ENCODE measurements around the gene PIP5K1C.

The PIP5K1C gene

GRCh38 chr19:3621689-3622088, 78.6 kb downstream of the PIP5K1C start:
- no peak for TF ChIP-seq POLR2AphosphoS5 (IDR thresholded peaks at IDR 0.05; ENCODE audit: low read depth, low read length)
- TF ChIP-seq REST (IDR thresholded peaks at IDR 0.05; ENCODE audit: insufficient read depth in 1 of 2, low read depth in 2 of 2, low read length in 2 of 2), result no peak
- TF ChIP-seq FOXP2 (optimal IDR thresholded peaks at IDR 0.05; ENCODE audit: borderline replicate concordance, extremely low read depth, extremely low read length, insufficient read depth), result no peak
- no peak for TF ChIP-seq SIN3A (IDR thresholded peaks at IDR 0.05; ENCODE audit: borderline replicate concordance, insufficient read depth, low read length)
- no peak for TF ChIP-seq TAF1 (IDR thresholded peaks at IDR 0.05; ENCODE audit: borderline replicate concordance, insufficient read depth, low read length)

- TF ChIP-seq SIN3A (IDR thresholded peaks at IDR 0.05; ENCODE audit: borderline replicate concordance, insufficient read depth, low read length), result no peak
- no peak for TF ChIP-seq REST (IDR thresholded peaks at IDR 0.05; ENCODE audit: insufficient read depth in 1 of 2, low read depth in 2 of 2, low read length in 2 of 2)
- no peak for TF ChIP-seq TAF1 (IDR thresholded peaks at IDR 0.05; ENCODE audit: borderline replicate concordance, insufficient read depth, low read length)
- no peak for TF ChIP-seq FOXP2 (optimal IDR thresholded peaks at IDR 0.05; ENCODE audit: borderline replicate concordance, extremely low read depth, extremely low read length, insufficient read depth)
- no peak for TF ChIP-seq POLR2AphosphoS5 (IDR thresholded peaks at IDR 0.05; ENCODE audit: low read depth, low read length)
These were observed 79.3 kb downstream of the PIP5K1C start for GRCh38 chr19:3620817-3621547.

- no peak for TF ChIP-seq FOXP2 (optimal IDR thresholded peaks at IDR 0.05; ENCODE audit: borderline replicate concordance, extremely low read depth, extremely low read length, insufficient read depth)
- TF ChIP-seq REST (IDR thresholded peaks at IDR 0.05; ENCODE audit: insufficient read depth in 1 of 2, low read depth in 2 of 2, low read length in 2 of 2), result no peak
- TF ChIP-seq SIN3A (IDR thresholded peaks at IDR 0.05; ENCODE audit: borderline replicate concordance, insufficient read depth, low read length), result no peak
- no peak for TF ChIP-seq POLR2AphosphoS5 (IDR thresholded peaks at IDR 0.05; ENCODE audit: low read depth, low read length)
- no peak for TF ChIP-seq TAF1 (IDR thresholded peaks at IDR 0.05; ENCODE audit: borderline replicate concordance, insufficient read depth, low read length)
These were observed 80.0 kb downstream of the PIP5K1C start for GRCh38 chr19:3620145-3620816.

- TF ChIP-seq POLR2AphosphoS5 (IDR thresholded peaks at IDR 0.05; ENCODE audit: low read depth, low read length), result no peak
- TF ChIP-seq TAF1 (IDR thresholded peaks at IDR 0.05; ENCODE audit: borderline replicate concordance, insufficient read depth, low read length), result no peak
- TF ChIP-seq SIN3A (IDR thresholded peaks at IDR 0.05; ENCODE audit: borderline replicate concordance, insufficient read depth, low read length), result no peak
- no peak for TF ChIP-seq REST (IDR thresholded peaks at IDR 0.05; ENCODE audit: insufficient read depth in 1 of 2, low read depth in 2 of 2, low read length in 2 of 2)
- no peak for TF ChIP-seq FOXP2 (optimal IDR thresholded peaks at IDR 0.05; ENCODE audit: borderline replicate concordance, extremely low read depth, extremely low read length, insufficient read depth)
These were observed 80.6 kb downstream of the PIP5K1C start for GRCh38 chr19:3619631-3620012.

Measured in PFSK-1 (cell line).